Gastrocnemius medialis (tissue), 4 donors: Measurements from ENCODE around the gene BTBD16.

ENCODE experiments used
- CTCF ChIP-seq, 5 experiments: fragments of 450-650 bp in 3 of 5; fragments of 200-600 bp in 2 of 5; sonication (generic) in 2 of 5; IDR thresholded peaks in 4 of 5; conservative IDR thresholded peaks in 1 of 5; 1 replicate in 4 of 5; 2 replicates in 1 of 5; pipeline ENCODE4 v1.5.1; 2016 to 2019; ENCODE audit warnings: antibody characterized with exemption in 5 of 5, mild to moderate bottlenecking in 3 of 5, moderate library complexity in 3 of 5
- POLR2A ChIP-seq, 2 donors: fragments of 450-650 bp; IDR thresholded peaks; one replicate each; pipeline ENCODE4 v1.6.1; 2017; ENCODE audit warnings: antibody characterized with exemption in 2 of 2, mild to moderate bottlenecking in 2 of 2, moderate library complexity in 2 of 2

GRCh38 chr10:122234416-122234815 lies 36.7 kb upstream of the BTBD16 start:
- peak in 1 of 2 donors; percentile 34 for TF ChIP-seq POLR2A (IDR thresholded peaks at IDR 0.05)
- TF ChIP-seq CTCF (IDR thresholded peaks at IDR 0.05 in 4 of 5, conservative IDR thresholded peaks at IDR 0.05 in 1 of 5) = no peak
